ENCODE data around the gene DEFB116. TPM values are rescaled to one million over a fixed set of nuclear protein-coding genes. Genes with fewer than 3 reads are reported as not detected.
"Not testable (repeated sequence)": the region's sequence is repeated elsewhere in the genome, so short reads cannot be mapped to it uniquely, and the experiment has no call there.

Gene DEFB116
- not detected in 2 replicates for total RNA-seq (2014; rRNA removed; shearing (Covaris generic))

GRCh38 chr20:31308535-31309162, at the start of gene DEFB116:
Gene DEFB116 (minus strand): TSS chr20:31308585. CDS start chr20:31308585, 0 bp downstream.
- DNase-seq (ENCODE audit: low spot score), result no peak

- DNase-seq (ENCODE audit: low spot score), result no peak
Observed at GRCh38 chr20:31355981-31356380, 47.6 kb upstream of the DEFB116 start.

DNA sequence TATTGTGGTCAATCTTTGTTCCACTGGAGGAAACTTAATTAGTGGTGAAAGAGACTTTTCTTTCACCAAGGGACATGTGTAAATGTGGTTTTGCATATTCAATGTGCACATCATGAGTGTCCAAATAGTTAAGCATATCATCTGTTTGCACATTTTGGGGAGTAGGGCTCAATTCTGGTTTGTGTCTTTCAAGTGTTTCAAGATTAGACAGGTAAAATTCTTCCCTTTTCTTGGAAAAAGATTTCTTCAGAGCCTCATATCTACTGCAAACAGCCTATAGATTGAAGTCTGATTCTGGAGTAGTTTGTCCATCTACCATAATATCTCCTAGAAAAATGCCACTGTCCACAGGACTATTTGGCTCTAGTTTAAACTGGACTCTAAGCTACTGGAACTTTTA, 33.1 kb upstream of the DEFB116 start:
- DNase-seq (ENCODE audit: low spot score), result no peak

DNA sequence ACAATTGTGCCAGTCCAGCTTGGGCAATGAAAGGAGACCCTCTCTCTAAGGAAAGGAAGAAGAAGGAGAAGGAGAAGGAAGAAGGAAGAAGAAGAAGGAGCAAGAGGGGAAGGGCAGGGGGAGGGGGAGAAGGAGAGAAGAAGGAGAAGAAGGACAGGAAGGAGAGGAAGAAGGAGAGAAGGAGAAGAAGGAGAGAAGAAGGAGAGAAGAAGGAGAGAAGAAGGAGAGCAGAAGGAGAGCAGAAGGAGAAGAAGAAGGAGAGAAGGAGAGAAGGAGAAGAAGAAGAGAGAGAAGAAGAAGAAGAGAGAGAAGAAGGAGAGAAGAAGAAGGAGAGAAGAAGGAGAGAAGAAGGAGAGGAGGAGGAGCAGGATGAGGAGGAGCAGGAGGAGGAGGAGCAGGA, 22.5 kb upstream of the DEFB116 start:
- no peak for DNase-seq (ENCODE audit: low spot score)

DNA sequence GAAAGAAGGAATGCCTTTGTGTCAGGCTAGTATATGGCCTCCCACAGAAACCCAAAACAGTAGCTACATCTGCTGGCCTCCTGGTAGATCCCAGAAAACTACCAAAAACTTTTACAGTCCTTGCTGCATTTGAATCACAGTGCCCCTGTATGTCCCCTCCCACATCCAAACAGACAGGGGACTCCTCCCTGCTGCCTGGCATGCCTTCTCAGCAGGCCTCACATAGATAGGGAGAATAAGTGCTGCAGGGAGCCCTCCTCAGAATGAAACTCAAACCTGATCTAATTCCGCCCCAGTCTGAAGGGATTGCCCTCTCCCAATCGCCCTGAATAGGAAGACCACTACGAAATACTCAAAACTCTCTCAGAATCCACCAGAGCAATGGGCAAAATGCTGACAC, 14.1 kb upstream of the DEFB116 start:
- DNase-seq (ENCODE audit: low spot score), result no peak

- DNase-seq (ENCODE audit: low spot score), result not testable (repeated sequence)
Observed at GRCh38 chr20:31284964-31285363, 23.4 kb downstream of the DEFB116 start.

DNA sequence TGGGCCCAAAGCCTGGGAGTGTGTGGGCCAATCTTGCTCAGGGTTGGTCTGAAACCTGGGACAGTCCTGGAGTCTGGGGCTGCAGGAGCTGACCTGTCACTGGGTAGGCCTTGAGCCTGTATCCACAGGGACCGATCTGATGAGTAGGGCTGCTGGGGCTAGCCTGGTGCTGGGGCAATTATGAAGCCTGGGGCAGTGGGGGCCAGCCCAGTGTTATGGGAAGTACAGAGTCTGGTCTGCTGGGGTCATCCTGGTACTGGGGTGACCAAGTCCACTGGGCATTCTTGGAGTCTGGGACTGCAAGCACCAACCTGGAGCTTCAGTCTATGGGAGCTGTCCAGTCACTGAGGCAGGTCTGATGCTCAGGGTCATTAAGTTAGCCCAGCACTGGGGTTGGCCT, 30.2 kb downstream of the DEFB116 start:
- DNase-seq (ENCODE audit: low spot score), result no peak

- DNase-seq (ENCODE audit: low spot score), result no peak
Observed at GRCh38 chr20:31274441-31274840, 33.9 kb downstream of the DEFB116 start.

DNA sequence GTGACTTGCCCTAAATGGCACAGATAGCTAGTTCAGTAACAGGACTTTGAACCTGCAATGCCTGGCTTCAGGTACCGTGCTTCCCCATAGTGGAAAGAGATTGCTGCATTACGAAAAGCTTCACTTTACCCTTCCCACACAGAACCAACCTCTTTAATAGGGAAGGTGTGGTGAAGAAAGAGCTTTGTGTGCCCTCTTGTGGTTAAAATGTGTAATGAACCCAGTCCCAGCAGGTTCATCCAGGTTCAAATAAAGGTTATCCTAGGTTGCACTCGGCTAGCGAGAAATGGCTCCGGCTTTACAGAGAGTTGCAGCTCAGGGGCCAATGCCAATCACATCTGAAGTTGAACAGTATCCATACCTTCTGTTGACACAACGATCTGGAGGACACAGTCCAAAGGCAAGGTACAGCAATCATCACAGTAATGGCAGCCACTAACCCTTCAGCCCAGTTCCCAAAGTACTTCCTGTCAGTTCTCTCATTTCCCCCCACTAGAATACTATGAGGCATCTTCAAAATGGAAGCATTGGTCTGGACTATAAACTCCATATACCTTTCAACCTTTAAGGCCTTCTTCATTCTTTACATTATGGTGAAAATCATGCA, 48.0 kb downstream of the DEFB116 start:
- DNase-seq (ENCODE audit: low spot score), result peak; percentile 86

GRCh38 chr20:31257364-31257763, 51.0 kb downstream of the DEFB116 start, which contains the start of gene DEFB115:
Gene DEFB115 (plus strand): TSS chr20:31257664. CDS start chr20:31257664, 0 bp downstream.
- DNase-seq (ENCODE audit: low spot score), result no peak

- no peak for DNase-seq (ENCODE audit: low spot score)
Observed at GRCh38 chr20:31256959-31257358, 51.4 kb downstream of the DEFB116 start.

Small RNAs within 50 kb of the gene (small RNA-seq; reads per million reads assigned to genes)
- 0.22 reads per million for gene RNA5SP480

Other genes starting within 250 kb of the DEFB116 start
- gene DEFB115, start 50.9 kb downstream of the DEFB116 start, total RNA-seq (2014; rRNA removed; shearing (Covaris generic)), result not detected in 2 replicates
- not detected in 2 replicates for gene DEFB118, start 60.0 kb upstream of the DEFB116 start, total RNA-seq (2014; rRNA removed; shearing (Covaris generic))
- gene DEFB119, start 82.0 kb upstream of the DEFB116 start, total RNA-seq (2014; rRNA removed; shearing (Covaris generic)), result not detected in 2 replicates
- gene DEFB121, start 97.6 kb upstream of the DEFB116 start, total RNA-seq (2014; rRNA removed; shearing (Covaris generic)), result not detected in 2 replicates
- gene DEFB123, start 132.0 kb upstream of the DEFB116 start, total RNA-seq (2014; rRNA removed; shearing (Covaris generic)), result not detected in 2 replicates
- gene DEFB124, start 166.5 kb upstream of the DEFB116 start, total RNA-seq (2014; rRNA removed; shearing (Covaris generic)), result not detected in 2 replicates
- not detected in 2 replicates for gene REM1, start 166.7 kb upstream of the DEFB116 start, total RNA-seq (2014; rRNA removed; shearing (Covaris generic))
- 107 and 115 TPM in 2 replicates for gene HM13, start 205.9 kb upstream of the DEFB116 start, total RNA-seq (2014; rRNA removed; shearing (Covaris generic))